Caco-2 (cell line): ENCODE results near the gene HSPA4L. TPM values are rescaled to one million over a fixed set of nuclear protein-coding genes. Genes with fewer than 3 reads are reported as not detected.

Source experiments
- BruUV-seq: library from RNA; stranded (reverse); fragments of 400-500 nt; replicated peaks from 2 replicates; lab custom pipeline; 2021; lab: Mats Ljungman, UMichigan
- CTCF ChIA-PET: fragments of 300-600 bp; sonication (Branson Sonifier 250); formaldehyde crosslinking; loops from one replicate; lab custom pipeline; 2022; ENCODE audit warnings: antibody characterized with exemption; lab: Charles Lee
- POLR2A ChIA-PET: fragments of 300-600 bp; sonication (Branson Sonifier 250); formaldehyde crosslinking; loops from one replicate; lab custom pipeline; 2022; ENCODE audit warnings: antibody characterized with exemption; lab: Charles Lee
- DNase-seq, 2 experiments: peaks; one replicate each; pipeline versions ENCODE4 v3.0.0 to v3.0.0-alpha.2; 2020 to 2022
- H3K27me3 ChIP-seq: replicated peaks from 2 replicates; pipeline ENCODE4 v1.6.0; 2011; ENCODE audit warnings: low read length; ENCODE audit not compliant: control insufficient read depth, insufficient read depth
- H3K36me3 ChIP-seq: 2 replicates; pipeline ENCODE4 v1.5.1; 2011; ENCODE audit warnings: low read length; ENCODE audit not compliant: control insufficient read depth, insufficient read depth
- H3K4me1 ChIP-seq: fragments of 250-450 bp; sonication (Bioruptor Pico); 2 replicates; pipeline ENCODE4 v1.5.1; 2020; ENCODE audit warnings: mild to moderate bottlenecking
- H3K4me3 ChIP-seq: 2 replicates; pipeline ENCODE4 v1.5.1; 2011; ENCODE audit warnings: low read depth, mild to moderate bottlenecking, control low read depth, low read length
- H3K9me3 ChIP-seq: fragments of 250-450 bp; sonication (Bioruptor Pico); 2 replicates; pipeline ENCODE4 v1.5.1; 2020; ENCODE audit warnings: mild to moderate bottlenecking, moderate library complexity
- H3K27ac Mint-ChIP-seq: one replicate; pipeline ENCODE4 v1.8.0; 2022; ENCODE audit warnings: mixed read lengths; ENCODE audit not compliant: unreplicated experiment
- H3K27me3 Mint-ChIP-seq: one replicate; pipeline ENCODE4 v1.8.0; 2022; ENCODE audit warnings: mixed read lengths; ENCODE audit not compliant: insufficient read depth, unreplicated experiment
- H3K36me3 Mint-ChIP-seq: one replicate; pipeline ENCODE4 v1.8.0; 2022; ENCODE audit warnings: mild to moderate bottlenecking, mixed read lengths; ENCODE audit not compliant: insufficient read depth, unreplicated experiment
- H3K4me1 Mint-ChIP-seq: one replicate; pipeline ENCODE4 v1.8.0; 2022; ENCODE audit warnings: low read depth, mixed read lengths; ENCODE audit not compliant: unreplicated experiment
- H3K4me3 Mint-ChIP-seq: one replicate; pipeline ENCODE4 v1.8.0; 2022; ENCODE audit warnings: mild to moderate bottlenecking, moderate library complexity, mixed read lengths; ENCODE audit not compliant: unreplicated experiment
- H3K9me3 Mint-ChIP-seq: one replicate; pipeline ENCODE4 v1.8.0; 2022; ENCODE audit warnings: mixed read lengths; ENCODE audit not compliant: unreplicated experiment
- CTCF ChIP-seq, 2 experiments: fragments of 200-600 bp in 1 of 2; IDR thresholded peaks; 1 replicate in 1 of 2; 2 replicates in 1 of 2; pipeline versions ENCODE4 v1.5.1 to v1.8.0; 2011 to 2022; ENCODE audit warnings: antibody characterized with exemption in 1 of 2, control low read depth in 1 of 2, inconsistent platforms in 1 of 2, low read depth in 1 of 2, low read length in 1 of 2, mild to moderate bottlenecking in 1 of 2, moderate library complexity in 1 of 2; ENCODE audit not compliant: insufficient read depth in 1 of 2, severe bottlenecking in 1 of 2, unreplicated experiment in 1 of 2
- intact Hi-C: fragments of 100-400 bp; cut with micrococcal nuclease; formaldehyde crosslinking; loops from one replicate; pipeline ENCODE4 v1.10.0; 2022; ENCODE audit not compliant: unreplicated experiment
- total RNA-seq: library from RNA; stranded (reverse); gene quantifications from 2 replicates; pipeline ENCODE4 v1.2.3, GENCODE V29; 2022

HSPA4L gene
- total RNA-seq, 1 experiment from 2014 or later: 3.6 TPM

- Histone ChIP-seq H3K36me3 (no peaks in the 10 kb centered on the region), H3K4me1 (no peaks in the 10 kb centered on the region), H3K27me3 (no peaks in the 10 kb centered on the region), H3K9me3 (peaks cover 11% of the 10 kb centered on the region; the same call in 1 of the 2 replicates), H3K4me3 (no peak overlapping the region)
- H3K9me3 Mint-ChIP-seq: peaks cover 14% of the 10 kb centered on the region
- BruUV-seq: no TSS peak
- H3K4me3 Mint-ChIP-seq: no peak overlapping the region
- CTCF ChIA-PET: interaction anchor here (0.7 kb wide), 1 partner anchor 15 kb away, joined by 3 read pairs; no protein-coding TSS in a partner anchor
- DNase-seq: no peak
- peaks cover 10% of the 10 kb centered on the region for H3K27me3 Mint-ChIP-seq
- no peak overlapping the region for H3K27ac Mint-ChIP-seq
- H3K36me3 Mint-ChIP-seq: no peaks in the 10 kb centered on the region
- POLR2A ChIA-PET: no interaction called here
- no peaks in the 10 kb centered on the region for H3K4me1 Mint-ChIP-seq
- intact Hi-C loops: no loop called here
- TF ChIP-seq CTCF (IDR thresholded peaks at IDR 0.05; ENCODE audit: insufficient read depth in 1 of 2, low read depth in 1 of 2, low read length in 1 of 2, severe bottlenecking in 1 of 2, unreplicated experiment in 1 of 2): no peak
Measured at GRCh38 chr4:127747883-127748282, 34.2 kb upstream of the HSPA4L start.

GRCh38 chr4:127748957-127749356 lies 33.2 kb upstream of the HSPA4L start:
- CTCF ChIA-PET: no interaction called here

GRCh38 chr4:127756906-127757305 lies 25.2 kb upstream of the HSPA4L start:
- Histone ChIP-seq H3K4me1 (no peaks in the 10 kb centered on the region), H3K36me3 (no peaks in the 10 kb centered on the region), H3K9me3 (no peaks in the 10 kb centered on the region; the same call in 1 of the 2 replicates), H3K4me3 (no peak overlapping the region), H3K27me3 (no peaks in the 10 kb centered on the region)
- Mint-ChIP-seq H3K27ac (no peak overlapping the region), H3K27me3 (peaks cover 8% of the 10 kb centered on the region), H3K36me3 (no peaks in the 10 kb centered on the region), H3K9me3 (no peaks in the 10 kb centered on the region), H3K4me3 (no peak overlapping the region), H3K4me1 (no peaks in the 10 kb centered on the region)
- DNase-seq: no peak
- TF ChIP-seq CTCF (IDR thresholded peaks at IDR 0.05; ENCODE audit: insufficient read depth in 1 of 2, low read depth in 1 of 2, low read length in 1 of 2, severe bottlenecking in 1 of 2, unreplicated experiment in 1 of 2): no peak
- BruUV-seq: no TSS peak
- ChIA-PET CTCF (no interaction called here), POLR2A (no interaction called here)
- intact Hi-C loops: no loop called here

More at GRCh38 chr4:127748957-127749356, 33.2 kb upstream of the HSPA4L start:
- no peak for TF ChIP-seq CTCF (IDR thresholded peaks at IDR 0.05; ENCODE audit: insufficient read depth in 1 of 2, low read depth in 1 of 2, low read length in 1 of 2, severe bottlenecking in 1 of 2, unreplicated experiment in 1 of 2)
- Mint-ChIP-seq H3K27me3 (peaks cover 13% of the 10 kb centered on the region), H3K27ac (no peak overlapping the region), H3K4me3 (no peak overlapping the region), H3K4me1 (no peaks in the 10 kb centered on the region), H3K36me3 (no peaks in the 10 kb centered on the region), H3K9me3 (peaks cover 11% of the 10 kb centered on the region)
- BruUV-seq: no TSS peak
- no peaks in the 10 kb centered on the region for H3K27me3 ChIP-seq
- DNase-seq: no peak
- POLR2A ChIA-PET: no interaction called here
- no peak overlapping the region for H3K4me3 ChIP-seq
- peaks cover 11% of the 10 kb centered on the region; the same call in 1 of the 2 replicates for H3K9me3 ChIP-seq
- no peaks in the 10 kb centered on the region for H3K36me3 ChIP-seq
- intact Hi-C loops: no loop called here
- no peaks in the 10 kb centered on the region for H3K4me1 ChIP-seq
